Astrocyte (in vitro differentiated cells and primary cell): Measurements from ENCODE around the gene MPO. TPM values are rescaled to one million over a fixed set of nuclear protein-coding genes. Genes with fewer than 3 reads are reported as not detected.

ENCODE experiments used
- DNase-seq: peaks from one replicate; pipeline ENCODE4 v3.0.0-alpha.2; 2010; ENCODE audit warnings: low read depth
- FAIRE-seq: peaks from 2 replicates; lab custom pipeline; 2011; peaks lifted over from hg19 to GRCh38; lab: Jason Lieb, UNC
- H2AFZ ChIP-seq: 2 replicates; pipeline ENCODE4 v1.6.0; 2012; ENCODE audit warnings: low read depth, low read length, inconsistent platforms
- H3K27ac ChIP-seq: 2 replicates; pipeline ENCODE4 v1.5.1; 2011; ENCODE audit warnings: low read depth, low read length, inconsistent platforms
- H3K27me3 ChIP-seq: 2 replicates; pipeline ENCODE4 v1.6.0; 2011; ENCODE audit warnings: low read length, inconsistent platforms; ENCODE audit not compliant: insufficient read depth
- H3K36me3 ChIP-seq: 2 replicates; pipeline ENCODE4 v1.5.1; 2011; ENCODE audit warnings: low read length, inconsistent platforms; ENCODE audit not compliant: insufficient read depth
- H3K4me1 ChIP-seq: 2 replicates; pipeline ENCODE4 v1.5.1; 2011; ENCODE audit warnings: low read length, inconsistent platforms; ENCODE audit not compliant: insufficient read depth
- H3K4me2 ChIP-seq: 2 replicates; pipeline ENCODE4 v1.6.0; 2012; ENCODE audit warnings: low read length, inconsistent platforms
- H3K4me3 ChIP-seq: 2 replicates; pipeline ENCODE4 v1.5.1; 2011; ENCODE audit warnings: low read depth, mild to moderate bottlenecking, low read length, inconsistent platforms; ENCODE audit not compliant: insufficient read depth
- H3K79me2 ChIP-seq: 2 replicates; pipeline ENCODE4 v1.6.0; 2012; ENCODE audit warnings: mild to moderate bottlenecking, low read length, inconsistent platforms; ENCODE audit not compliant: insufficient read depth
- H3K9ac ChIP-seq: 2 replicates; pipeline ENCODE4 v1.6.0; 2012; ENCODE audit warnings: mild to moderate bottlenecking, low read length, inconsistent platforms
- H3K9me3 ChIP-seq: 2 replicates; pipeline ENCODE4 v1.5.1; 2012; ENCODE audit warnings: low read depth, mild to moderate bottlenecking, low read length, inconsistent platforms; ENCODE audit not compliant: insufficient read depth
- H4K20me1 ChIP-seq: 2 replicates; pipeline ENCODE4 v1.6.0; 2012; ENCODE audit warnings: low read length, inconsistent platforms; ENCODE audit not compliant: insufficient read depth
- H3K27ac Mint-ChIP-seq: one replicate; pipeline ENCODE4 v1.8.0; 2021; ENCODE audit warnings: mild to moderate bottlenecking, mixed read lengths; ENCODE audit not compliant: unreplicated experiment
- H3K27me3 Mint-ChIP-seq: one replicate; pipeline ENCODE4 v1.8.0; 2021; ENCODE audit warnings: low read depth, mixed read lengths; ENCODE audit not compliant: unreplicated experiment
- H3K36me3 Mint-ChIP-seq: one replicate; pipeline ENCODE4 v1.8.0; 2021; ENCODE audit warnings: low read depth, mixed read lengths; ENCODE audit not compliant: unreplicated experiment
- H3K4me1 Mint-ChIP-seq: one replicate; pipeline ENCODE4 v1.8.0; 2021; ENCODE audit warnings: low read depth, mixed read lengths; ENCODE audit not compliant: unreplicated experiment
- H3K4me3 Mint-ChIP-seq: one replicate; pipeline ENCODE4 v1.8.0; 2021; ENCODE audit warnings: mild to moderate bottlenecking, moderate library complexity, mixed read lengths; ENCODE audit not compliant: unreplicated experiment
- H3K9me3 Mint-ChIP-seq: one replicate; pipeline ENCODE4 v1.8.0; 2021; ENCODE audit warnings: mild to moderate bottlenecking, mixed read lengths; ENCODE audit not compliant: unreplicated experiment
- CTCF ChIP-seq: IDR thresholded peaks from 2 replicates; pipeline ENCODE4 v1.5.1; 2011; ENCODE audit warnings: low read depth, mild to moderate bottlenecking, inconsistent platforms, low read length, moderate library complexity; ENCODE audit not compliant: insufficient read depth
- EZH2 ChIP-seq: IDR thresholded peaks from 2 replicates; pipeline ENCODE4 v1.6.1; 2012; ENCODE audit warnings: mild to moderate bottlenecking, low read length, inconsistent platforms; ENCODE audit not compliant: insufficient read depth
- total RNA-seq: library from RNA; stranded (reverse); gene quantifications from 2 replicates; pipeline ENCODE4 v1.2.1, GENCODE V29; 2021

Gene MPO
- total RNA-seq, 1 donor from 2014 or later, result not detected

- Histone ChIP-seq H3K4me2 (peak overlapping the region; percentile 87), H3K27ac (no peak overlapping the region), H3K27me3 (peaks cover 16% of the 10 kb centered on the region), H3K9ac (peak overlapping the region; percentile 31), H3K79me2 (no peaks in the 10 kb centered on the region), H3K4me3 (no peak overlapping the region), H3K4me1 (peaks cover 13% of the 10 kb centered on the region), H3K9me3 (no peaks in the 10 kb centered on the region), H4K20me1 (no peaks in the 10 kb centered on the region), H3K36me3 (no peaks in the 10 kb centered on the region), H2AFZ (peak overlapping the region; percentile 63)
- Mint-ChIP-seq H3K4me1 (peaks cover 3% of the 10 kb centered on the region), H3K9me3 (no peaks in the 10 kb centered on the region), H3K27ac (no peak overlapping the region), H3K27me3 (peaks cover 45% of the 10 kb centered on the region), H3K4me3 (no peak overlapping the region), H3K36me3 (peaks cover 3% of the 10 kb centered on the region)
- TF ChIP-seq CTCF (no peak), EZH2 (no peak)
- no peak for DNase-seq
- FAIRE-seq, result no peak
Observed at GRCh38 chr17:58323366-58324055, 42.8 kb upstream of the MPO start.

- H3K4me2 ChIP-seq, result no peak overlapping the region
- Mint-ChIP-seq H3K27me3 (peaks cover 41% of the 10 kb centered on the region), H3K4me1 (no peaks in the 10 kb centered on the region)
Observed at GRCh38 chr17:58322581-58323185, 41.9 kb upstream of the MPO start.

More at GRCh38 chr17:58322581-58323185, 41.9 kb upstream of the MPO start:
- Histone ChIP-seq H3K9me3 (no peaks in the 10 kb centered on the region), H3K36me3 (no peaks in the 10 kb centered on the region), H3K4me3 (no peak overlapping the region), H2AFZ (no peak overlapping the region), H3K27ac (no peak overlapping the region), H3K4me1 (peaks cover 11% of the 10 kb centered on the region), H3K9ac (no peak overlapping the region), H3K27me3 (peaks cover 10% of the 10 kb centered on the region), H4K20me1 (no peaks in the 10 kb centered on the region), H3K79me2 (no peaks in the 10 kb centered on the region)
- no peak for FAIRE-seq
- no peak for DNase-seq
- Mint-ChIP-seq H3K4me3 (no peak overlapping the region), H3K36me3 (peaks cover 3% of the 10 kb centered on the region), H3K27ac (no peak overlapping the region), H3K9me3 (no peaks in the 10 kb centered on the region)
- TF ChIP-seq EZH2, result no peak
- no peak for TF ChIP-seq CTCF
